Caco-2 (cell line): Measurements from ENCODE around the gene AP3D1. TPM values are rescaled to one million over a fixed set of nuclear protein-coding genes. Genes with fewer than 3 reads are reported as not detected.

Experiments
- BruUV-seq: library from RNA; stranded (reverse); fragments of 400-500 nt; replicated peaks from 2 replicates; lab custom pipeline; 2021; lab: Mats Ljungman, UMichigan
- CTCF ChIA-PET: fragments of 300-600 bp; sonication (Branson Sonifier 250); formaldehyde crosslinking; loops from one replicate; lab custom pipeline; 2022; ENCODE audit warnings: antibody characterized with exemption; lab: Charles Lee
- POLR2A ChIA-PET: fragments of 300-600 bp; sonication (Branson Sonifier 250); formaldehyde crosslinking; loops from one replicate; lab custom pipeline; 2022; ENCODE audit warnings: antibody characterized with exemption; lab: Charles Lee
- DNase-seq, 2 experiments: peaks; one replicate each; pipeline versions ENCODE4 v3.0.0 to v3.0.0-alpha.2; 2020 to 2022
- H3K27me3 ChIP-seq: replicated peaks from 2 replicates; pipeline ENCODE4 v1.6.0; 2011; ENCODE audit warnings: low read length; ENCODE audit not compliant: control insufficient read depth, insufficient read depth
- H3K36me3 ChIP-seq: 2 replicates; pipeline ENCODE4 v1.5.1; 2011; ENCODE audit warnings: low read length; ENCODE audit not compliant: control insufficient read depth, insufficient read depth
- H3K4me1 ChIP-seq: fragments of 250-450 bp; sonication (Bioruptor Pico); 2 replicates; pipeline ENCODE4 v1.5.1; 2020; ENCODE audit warnings: mild to moderate bottlenecking
- H3K4me3 ChIP-seq: 2 replicates; pipeline ENCODE4 v1.5.1; 2011; ENCODE audit warnings: low read depth, mild to moderate bottlenecking, control low read depth, low read length
- H3K9me3 ChIP-seq: fragments of 250-450 bp; sonication (Bioruptor Pico); 2 replicates; pipeline ENCODE4 v1.5.1; 2020; ENCODE audit warnings: mild to moderate bottlenecking, moderate library complexity
- H3K27ac Mint-ChIP-seq: one replicate; pipeline ENCODE4 v1.8.0; 2022; ENCODE audit warnings: mixed read lengths; ENCODE audit not compliant: unreplicated experiment
- H3K27me3 Mint-ChIP-seq: one replicate; pipeline ENCODE4 v1.8.0; 2022; ENCODE audit warnings: mixed read lengths; ENCODE audit not compliant: insufficient read depth, unreplicated experiment
- H3K36me3 Mint-ChIP-seq: one replicate; pipeline ENCODE4 v1.8.0; 2022; ENCODE audit warnings: mild to moderate bottlenecking, mixed read lengths; ENCODE audit not compliant: insufficient read depth, unreplicated experiment
- H3K4me1 Mint-ChIP-seq: one replicate; pipeline ENCODE4 v1.8.0; 2022; ENCODE audit warnings: low read depth, mixed read lengths; ENCODE audit not compliant: unreplicated experiment
- H3K4me3 Mint-ChIP-seq: one replicate; pipeline ENCODE4 v1.8.0; 2022; ENCODE audit warnings: mild to moderate bottlenecking, moderate library complexity, mixed read lengths; ENCODE audit not compliant: unreplicated experiment
- H3K9me3 Mint-ChIP-seq: one replicate; pipeline ENCODE4 v1.8.0; 2022; ENCODE audit warnings: mixed read lengths; ENCODE audit not compliant: unreplicated experiment
- CTCF ChIP-seq, 2 experiments: fragments of 200-600 bp in 1 of 2; IDR thresholded peaks; 1 replicate in 1 of 2; 2 replicates in 1 of 2; pipeline versions ENCODE4 v1.5.1 to v1.8.0; 2011 to 2022; ENCODE audit warnings: antibody characterized with exemption in 1 of 2, control low read depth in 1 of 2, inconsistent platforms in 1 of 2, low read depth in 1 of 2, low read length in 1 of 2, mild to moderate bottlenecking in 1 of 2, moderate library complexity in 1 of 2; ENCODE audit not compliant: insufficient read depth in 1 of 2, severe bottlenecking in 1 of 2, unreplicated experiment in 1 of 2
- intact Hi-C: fragments of 100-400 bp; cut with micrococcal nuclease; formaldehyde crosslinking; loops from one replicate; pipeline ENCODE4 v1.10.0; 2022; ENCODE audit not compliant: unreplicated experiment
- total RNA-seq: library from RNA; stranded (reverse); gene quantifications from 2 replicates; pipeline ENCODE4 v1.2.3, GENCODE V29; 2022

AP3D1 gene
- total RNA-seq, 1 experiment from 2014 or later, result 151 TPM

DNA sequence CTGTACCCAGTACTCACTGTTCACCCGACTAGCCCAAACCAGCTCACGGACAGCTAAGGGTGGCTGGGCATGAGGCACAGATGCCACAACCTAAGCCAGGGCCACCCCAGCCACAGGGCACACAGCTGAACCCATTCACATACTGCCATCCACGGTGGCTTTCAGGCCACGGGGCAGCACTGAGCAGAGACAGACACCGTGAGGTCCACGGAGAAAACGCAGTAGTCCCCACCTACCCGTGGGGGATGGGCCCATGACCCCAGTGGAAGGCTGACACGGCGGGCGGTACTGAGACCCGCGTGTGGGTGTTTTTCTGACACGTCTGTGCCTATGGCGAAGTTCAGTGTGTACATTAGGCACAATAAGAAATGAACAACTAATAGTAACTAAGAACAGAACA, 29.1 kb downstream of the AP3D1 start:
- Mint-ChIP-seq H3K27ac (no peak overlapping the region), H3K4me3 (no peak overlapping the region), H3K36me3 (peaks cover 92% of the 10 kb centered on the region), H3K9me3 (no peaks in the 10 kb centered on the region), H3K27me3 (no peaks in the 10 kb centered on the region), H3K4me1 (no peaks in the 10 kb centered on the region)
- H3K4me3 ChIP-seq, result no peak overlapping the region
- peaks cover 1% of the 10 kb centered on the region for H3K36me3 ChIP-seq
- no peaks in the 10 kb centered on the region for H3K9me3 ChIP-seq
- BruUV-seq, result no TSS peak
- TF ChIP-seq CTCF (IDR thresholded peaks at IDR 0.05; ENCODE audit: insufficient read depth in 1 of 2, low read depth in 1 of 2, low read length in 1 of 2, severe bottlenecking in 1 of 2, unreplicated experiment in 1 of 2), result no peak
- POLR2A ChIA-PET, result no interaction called here
- no peak for DNase-seq
- CTCF ChIA-PET, result no interaction called here
- H3K4me1 ChIP-seq, result no peaks in the 10 kb centered on the region
- intact Hi-C loops, result no loop called here
- H3K27me3 ChIP-seq, result no peaks in the 10 kb centered on the region

DNA sequence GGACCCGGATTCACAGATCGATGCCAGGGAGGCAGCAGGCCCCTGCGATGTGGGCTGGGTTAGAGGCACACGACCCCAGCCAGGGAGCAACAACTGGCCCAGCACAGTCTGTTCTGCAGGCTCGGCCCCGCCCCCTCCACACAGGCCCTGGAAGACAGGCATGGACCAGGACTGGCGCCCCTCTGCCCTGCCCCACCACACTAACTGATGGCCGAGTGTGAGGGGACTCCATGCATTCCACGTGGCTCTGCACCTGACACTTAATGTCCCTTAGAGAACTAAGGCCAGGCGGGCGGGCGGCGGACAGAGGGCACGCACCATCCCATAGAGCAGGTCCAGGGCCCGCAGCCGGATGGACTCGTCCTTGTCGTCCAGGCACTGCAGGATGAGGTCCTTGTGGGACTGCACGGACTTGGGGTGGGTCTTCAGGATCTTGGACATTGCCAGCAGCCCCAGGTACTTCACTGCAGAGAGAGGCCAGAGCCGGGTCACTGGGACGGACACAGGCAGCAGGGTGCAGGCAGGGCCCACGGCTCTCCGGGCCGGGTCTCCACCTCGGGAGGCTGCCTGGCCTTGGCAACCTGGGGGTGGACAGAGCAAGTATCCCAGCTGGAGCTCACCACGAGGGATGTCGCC, 29.8 kb downstream of the AP3D1 start:
- Mint-ChIP-seq H3K9me3 (no peaks in the 10 kb centered on the region), H3K4me3 (no peak overlapping the region), H3K27me3 (no peaks in the 10 kb centered on the region), H3K36me3 (peaks cover 92% of the 10 kb centered on the region), H3K27ac (no peak overlapping the region), H3K4me1 (no peaks in the 10 kb centered on the region)
- Histone ChIP-seq H3K4me1 (no peaks in the 10 kb centered on the region), H3K4me3 (no peak overlapping the region), H3K27me3 (no peaks in the 10 kb centered on the region), H3K9me3 (no peaks in the 10 kb centered on the region), H3K36me3 (peaks cover 2% of the 10 kb centered on the region)
- POLR2A ChIA-PET, result no interaction called here
- CTCF ChIA-PET, result no interaction called here
- BruUV-seq, result no TSS peak
- TF ChIP-seq CTCF (IDR thresholded peaks at IDR 0.05; ENCODE audit: insufficient read depth in 1 of 2, low read depth in 1 of 2, low read length in 1 of 2, severe bottlenecking in 1 of 2, unreplicated experiment in 1 of 2), result no peak
- no peak for DNase-seq
- intact Hi-C loops, result no loop called here

DNA sequence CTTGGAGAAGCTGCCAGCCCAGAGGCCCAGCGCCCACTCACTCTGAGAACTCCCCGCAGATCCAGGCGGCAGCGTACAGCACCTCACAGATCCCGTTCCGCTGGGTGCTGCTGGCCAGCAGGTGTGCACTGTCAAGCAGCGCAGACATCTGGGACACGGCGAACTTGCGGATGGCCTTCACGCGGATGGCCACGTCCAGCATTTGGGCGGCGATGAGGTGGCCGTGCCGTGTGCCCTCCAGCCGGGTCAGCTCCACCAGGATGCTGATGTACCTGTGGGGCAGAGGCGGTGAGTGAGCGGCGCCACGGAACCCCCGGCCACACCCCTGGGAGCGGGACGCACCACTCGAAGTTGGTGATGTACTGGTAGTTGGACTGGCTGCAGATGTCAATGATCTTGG, 30.5 kb downstream of the AP3D1 start:
- no peaks in the 10 kb centered on the region for H3K9me3 ChIP-seq
- H3K27ac Mint-ChIP-seq, result no peak overlapping the region
- BruUV-seq, result no TSS peak

More for the DNA sequence above, 30.5 kb downstream of the AP3D1 start:
- H3K27me3 Mint-ChIP-seq, result no peaks in the 10 kb centered on the region
- no peak for TF ChIP-seq CTCF (IDR thresholded peaks at IDR 0.05; ENCODE audit: insufficient read depth in 1 of 2, low read depth in 1 of 2, low read length in 1 of 2, severe bottlenecking in 1 of 2, unreplicated experiment in 1 of 2)
- DNase-seq, result no peak
- H3K4me1 ChIP-seq, result no peaks in the 10 kb centered on the region
- POLR2A ChIA-PET, result no interaction called here
- H3K27me3 ChIP-seq, result no peaks in the 10 kb centered on the region
- H3K36me3 Mint-ChIP-seq, result peaks cover 92% of the 10 kb centered on the region
- H3K4me3 Mint-ChIP-seq, result no peak overlapping the region
- intact Hi-C loops, result no loop called here
- peaks cover 1% of the 10 kb centered on the region; the same call in 1 of the 2 replicates for H3K36me3 ChIP-seq
- no peaks in the 10 kb centered on the region for H3K9me3 Mint-ChIP-seq
- H3K4me3 ChIP-seq, result no peak overlapping the region
- no peaks in the 10 kb centered on the region for H3K4me1 Mint-ChIP-seq
- CTCF ChIA-PET, result no interaction called here
